ENCODE results near the gene ADISSP. TPM values are rescaled to one million over a fixed set of nuclear protein-coding genes. Genes with fewer than 3 reads are reported as not detected.

The ADISSP gene
- total RNA-seq, 1 donor from 2014 or later: 10.3 TPM

DNA sequence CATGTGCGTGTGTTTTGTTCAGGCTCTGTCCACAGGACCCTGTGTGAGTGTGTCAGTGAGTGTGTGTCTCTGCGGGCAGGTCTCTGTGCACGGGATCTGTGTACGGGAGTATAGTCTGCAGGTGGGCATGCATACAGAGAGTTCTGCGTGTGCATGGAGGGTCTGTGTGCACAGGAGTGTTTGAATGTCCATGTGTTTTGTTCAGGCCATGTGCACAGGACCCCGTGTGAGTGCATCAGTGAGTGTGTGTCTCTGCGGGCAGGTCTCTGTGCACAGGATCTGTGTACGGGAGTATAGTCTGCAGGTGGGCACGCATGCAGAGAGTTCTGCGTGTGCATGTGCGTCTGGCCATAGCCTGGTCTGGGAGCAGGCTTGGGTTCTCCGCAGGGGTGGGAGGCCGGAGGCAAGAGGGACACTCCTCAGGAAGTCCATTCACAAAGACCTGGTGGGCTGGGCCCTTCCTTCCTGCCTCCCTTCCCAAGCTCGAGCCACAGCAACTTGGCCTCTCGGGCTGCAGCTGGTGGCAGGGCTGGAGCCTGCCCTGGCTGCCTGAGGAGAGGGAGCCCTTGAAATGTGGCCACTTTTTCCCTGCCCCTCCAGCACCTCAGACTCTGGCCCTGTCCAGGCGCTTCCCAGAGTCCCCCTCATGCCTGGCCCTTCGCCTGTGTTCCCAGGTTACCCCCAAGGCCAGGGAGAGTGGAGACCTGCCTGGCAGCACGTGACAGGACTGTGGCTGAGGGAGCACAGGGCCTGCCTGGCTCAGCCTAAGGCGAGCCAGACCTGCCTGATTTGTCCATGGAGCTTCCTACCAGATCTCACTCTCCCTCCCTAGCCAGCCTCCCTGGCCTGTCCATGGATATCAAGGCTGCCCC is 28.3 kb downstream of the ADISSP start:
- DNase-seq (ENCODE audit: low read depth in 2 of 2): peak; percentile 55 to 78

DNA sequence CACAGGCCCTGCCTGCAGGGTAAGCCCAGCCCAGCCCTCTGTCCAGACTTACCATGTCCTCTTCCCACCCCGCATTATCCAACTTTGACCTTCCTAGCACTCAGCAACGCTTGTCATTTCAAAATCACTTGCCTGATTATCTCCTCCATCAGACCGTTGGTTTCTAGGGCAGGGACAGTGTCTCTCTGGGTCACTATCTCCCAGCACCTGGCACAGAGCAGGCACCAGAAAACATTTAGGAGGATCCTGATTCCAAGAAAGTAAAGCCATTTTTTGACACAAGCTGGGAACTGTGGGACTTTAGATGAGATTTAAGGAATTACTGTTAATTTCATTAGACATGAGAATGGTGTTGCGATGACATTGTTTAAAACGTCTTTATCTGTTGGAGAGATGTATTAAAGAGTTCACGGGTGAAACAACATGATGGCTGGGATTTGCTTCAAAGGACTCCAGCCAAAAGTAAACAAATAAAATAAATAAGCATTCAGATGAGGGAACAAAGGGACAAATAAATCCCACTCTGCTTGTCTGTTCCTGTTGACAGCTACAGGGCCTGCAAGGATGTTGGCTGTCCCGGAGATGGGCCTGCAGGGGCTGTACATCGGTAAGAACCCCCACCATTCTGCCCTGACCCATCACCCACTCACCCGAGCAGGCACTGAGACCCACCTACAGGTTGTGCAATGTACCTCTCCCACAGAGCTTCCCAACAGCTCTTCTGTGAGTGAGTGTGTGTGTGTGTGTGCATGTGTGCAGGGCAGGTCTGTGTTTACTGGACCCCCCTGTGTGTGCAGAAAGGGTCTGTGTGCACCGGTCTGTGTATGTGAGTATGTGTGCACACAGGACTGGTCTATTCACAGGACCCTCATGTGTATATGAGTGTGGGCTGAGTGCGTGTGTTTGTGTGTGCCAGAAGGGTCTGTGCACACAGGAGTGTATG is 29.2 kb downstream of the ADISSP start:
- no peak for DNase-seq (ENCODE audit: low read depth in 2 of 2)

DNA sequence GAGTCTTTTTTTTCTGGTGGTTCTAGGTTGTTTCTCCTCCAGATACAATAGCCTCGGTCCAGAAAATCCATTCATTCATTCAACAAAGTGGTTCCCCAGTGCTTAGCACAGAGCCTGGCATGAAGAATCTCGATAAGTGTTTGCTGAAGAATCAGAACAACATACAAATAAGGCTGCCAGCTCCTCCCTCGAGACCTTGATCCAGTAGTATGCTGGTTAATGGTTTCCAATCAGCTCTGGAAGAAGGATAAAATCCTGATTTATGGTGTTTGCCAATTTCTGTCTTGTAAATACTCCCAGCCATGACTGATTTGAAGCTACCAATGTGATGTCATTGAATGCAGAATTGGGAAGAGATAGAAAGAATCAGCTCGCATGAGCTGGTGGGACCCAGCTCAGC is 31.8 kb downstream of the ADISSP start:
- no peak for DNase-seq (ENCODE audit: low read depth in 2 of 2)

- DNase-seq (ENCODE audit: low read depth in 2 of 2): peak in 1 of 2 donors; percentile 26
These were observed 33.3 kb downstream of the ADISSP start for GRCh38 chr20:3734111-3734843.

GRCh38 chr20:3733119-3733995 is 34.2 kb downstream of the ADISSP start:
- no peak for DNase-seq (ENCODE audit: low read depth in 2 of 2)

DNA sequence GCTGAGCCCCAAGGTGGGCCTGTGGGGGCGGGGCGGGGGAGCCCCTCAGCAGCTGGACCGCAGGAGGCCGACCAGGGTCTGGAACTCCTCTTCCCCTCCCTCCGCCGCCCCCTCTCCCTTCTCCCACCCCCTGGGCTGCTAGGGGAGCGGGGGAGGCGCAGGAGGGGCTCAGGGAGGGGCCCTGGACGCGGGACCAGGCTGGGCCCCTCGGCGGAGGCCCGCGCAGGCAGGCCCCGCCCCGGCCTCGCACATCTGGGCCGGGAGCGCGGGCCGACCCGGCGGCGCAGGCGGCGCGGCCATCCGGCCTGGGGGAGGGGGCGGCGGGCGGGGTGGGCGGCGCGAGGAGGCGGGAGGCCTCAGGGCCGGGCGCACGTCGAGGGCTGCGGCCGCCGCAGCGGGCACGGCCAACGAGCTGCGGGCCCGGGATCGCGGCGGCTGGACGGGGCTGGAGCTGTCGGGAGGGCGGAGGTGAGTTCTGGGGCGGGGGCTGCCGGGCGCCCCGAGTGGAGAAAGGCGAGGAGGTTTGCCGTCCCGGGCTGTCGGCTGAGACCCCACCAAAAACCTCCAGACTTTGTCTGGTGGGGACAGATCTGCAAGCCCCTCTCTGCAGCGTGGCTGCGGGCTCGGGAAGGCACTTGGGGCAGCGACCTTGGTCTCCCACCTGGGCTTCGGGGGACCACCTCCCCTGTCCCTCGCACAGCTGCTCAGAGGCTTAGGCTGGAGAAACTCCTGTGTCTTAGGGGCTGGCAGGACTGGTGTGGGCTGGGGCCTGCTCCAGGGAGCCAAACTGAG is 35.0 kb downstream of the ADISSP start, which contains the start of gene HSPA12B:
Gene HSPA12B (plus strand): TSS at position 359 of the 792 bp plus-strand sequence. CDS start 5,990 bp downstream, outside the sequence.
- DNase-seq (ENCODE audit: low read depth in 2 of 2): peak; percentile 36 to 41

DNA sequence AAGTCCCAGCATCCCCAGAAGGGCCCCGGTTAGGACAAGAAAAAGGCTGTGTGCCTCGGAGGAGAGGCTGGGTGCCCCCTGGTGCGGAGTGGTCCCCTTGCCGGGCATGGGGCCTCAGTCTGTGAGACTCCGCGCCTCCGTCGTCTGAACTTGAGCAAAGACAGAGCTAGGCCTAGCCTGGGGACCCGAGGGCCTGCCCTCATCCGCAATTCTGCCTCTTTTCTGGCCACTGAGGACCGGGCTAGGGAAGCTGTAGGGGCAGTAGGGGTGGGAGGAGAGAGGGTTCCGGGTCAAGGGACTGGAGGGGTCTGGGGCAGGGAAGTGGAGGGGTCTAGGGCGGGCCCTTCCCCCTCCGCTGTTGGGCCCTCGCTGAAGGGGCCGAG is 35.6 kb downstream of the ADISSP start:
- no peak for DNase-seq (ENCODE audit: low read depth in 2 of 2)

DNA sequence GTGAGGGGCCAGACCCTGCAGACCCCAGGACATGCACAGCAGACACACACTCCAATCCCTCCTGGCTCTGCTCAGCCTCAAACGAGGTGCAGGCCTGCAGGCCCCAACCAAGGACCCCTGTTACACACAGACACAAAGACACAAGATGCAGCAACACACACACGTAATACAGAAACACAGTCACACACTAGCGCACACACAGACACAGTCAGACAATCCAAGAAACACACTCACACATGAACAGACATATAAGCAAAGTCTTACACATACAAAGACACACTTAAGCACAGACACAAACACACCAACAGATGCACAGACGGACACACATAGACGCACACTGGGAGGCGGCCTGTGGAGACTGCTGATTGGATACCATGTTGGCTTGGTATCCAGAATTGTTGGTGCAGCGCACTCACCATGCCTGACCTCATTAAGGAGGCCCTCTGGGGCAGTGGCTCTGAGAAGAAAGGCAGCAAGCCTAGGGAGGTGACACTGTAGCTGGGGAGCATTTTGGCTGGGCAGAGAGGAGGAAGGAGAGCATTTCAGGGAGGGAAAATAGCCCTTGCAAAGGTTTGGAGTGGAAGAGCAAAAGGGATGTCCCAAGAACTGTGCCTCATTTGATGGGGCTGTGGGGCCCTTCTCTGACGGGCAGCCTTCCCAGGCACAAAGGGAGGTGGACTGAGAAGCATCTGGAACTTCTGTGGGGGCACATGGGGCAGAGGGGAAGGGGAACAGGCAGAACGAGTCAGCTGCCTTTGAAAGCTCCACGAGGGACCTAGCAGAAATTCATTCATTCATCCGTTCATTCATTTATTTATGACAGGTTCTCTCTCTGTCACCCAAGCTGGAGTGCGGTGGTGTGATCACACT is 36.5 kb downstream of the ADISSP start:
- no peak for DNase-seq (ENCODE audit: low read depth in 2 of 2)

- peak in 1 of 2 donors; percentile 25 for DNase-seq (ENCODE audit: low read depth in 2 of 2)
These were observed 37.6 kb downstream of the ADISSP start for GRCh38 chr20:3729811-3730540.

DNA sequence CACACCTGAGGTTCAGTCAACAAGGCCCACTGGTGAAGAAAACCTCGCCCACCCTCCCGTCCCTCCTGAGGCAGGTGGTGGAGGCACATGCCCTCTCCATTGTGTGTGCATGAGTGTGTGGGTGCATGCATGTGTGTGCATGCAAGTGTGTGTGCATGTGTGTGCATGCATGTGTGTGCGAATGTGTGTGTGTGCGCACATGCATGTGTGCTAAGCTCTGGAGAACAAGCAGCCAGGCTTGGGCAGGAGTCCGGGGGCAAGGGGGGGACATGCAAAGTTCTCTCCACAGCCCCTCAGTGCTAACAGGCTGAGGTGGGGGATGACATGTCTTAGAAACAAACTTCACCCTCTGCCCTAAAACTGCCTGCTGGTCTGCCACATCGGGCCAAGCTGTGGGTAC is 38.2 kb downstream of the ADISSP start:
- no peak for DNase-seq (ENCODE audit: low read depth in 2 of 2)

DNA sequence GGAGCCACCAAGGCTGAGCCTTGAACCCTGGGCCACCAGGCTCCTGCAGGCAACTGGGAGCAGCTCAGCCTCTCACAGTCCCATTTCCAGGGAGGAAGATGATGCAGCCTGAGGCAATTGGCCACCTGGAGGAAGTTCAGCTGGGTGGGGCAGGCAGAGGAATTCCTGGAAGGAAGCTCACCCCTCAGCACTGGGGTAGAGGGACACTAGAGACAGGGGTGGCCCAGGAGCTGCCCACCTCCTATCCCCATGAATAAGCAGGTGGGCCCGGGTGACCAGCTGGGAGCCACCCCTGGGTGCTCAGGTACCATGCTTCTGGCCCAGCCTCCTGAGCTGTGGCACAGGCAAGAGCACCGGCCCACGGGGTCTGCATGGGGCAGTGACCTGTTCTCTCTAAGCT is 38.7 kb downstream of the ADISSP start:
- no peak for DNase-seq (ENCODE audit: low read depth in 2 of 2)

GRCh38 chr20:3728354-3728753 is 39.2 kb downstream of the ADISSP start:
- DNase-seq (ENCODE audit: low read depth in 2 of 2): no peak

DNA sequence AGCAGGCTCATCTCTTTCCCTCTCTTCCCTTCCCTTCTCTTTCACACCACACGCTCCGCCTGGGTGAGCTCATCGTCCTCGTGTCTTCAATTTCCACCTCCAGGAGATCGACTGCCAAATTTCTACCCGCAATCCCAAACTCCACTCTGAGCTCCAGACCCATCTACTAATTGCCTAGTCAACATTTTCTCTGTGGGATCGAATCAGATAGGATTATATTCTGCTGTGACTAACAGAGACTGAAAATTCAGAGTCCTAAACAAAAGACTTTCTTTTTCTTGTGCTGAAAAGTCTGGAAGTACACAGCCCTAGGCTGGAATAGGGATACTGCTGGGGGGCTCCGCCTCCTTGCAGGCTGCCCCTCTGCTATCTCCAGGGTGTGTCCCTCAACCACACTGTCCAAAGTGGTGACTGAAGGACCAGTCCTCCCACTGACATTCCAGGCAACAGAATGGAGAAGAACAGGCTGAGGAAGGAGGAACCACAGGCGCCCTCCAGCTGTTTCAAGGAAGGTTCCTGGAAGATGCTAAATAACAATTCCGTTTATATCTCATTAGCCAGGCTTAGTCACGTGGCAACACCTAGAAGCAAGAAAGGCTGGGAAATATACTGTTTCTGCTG is 40.0 kb downstream of the ADISSP start:
- no peak for DNase-seq (ENCODE audit: low read depth in 2 of 2)

GRCh38 chr20:3724356-3724755 is 43.2 kb downstream of the ADISSP start:
- no peak for DNase-seq (ENCODE audit: low read depth in 2 of 2)

DNA sequence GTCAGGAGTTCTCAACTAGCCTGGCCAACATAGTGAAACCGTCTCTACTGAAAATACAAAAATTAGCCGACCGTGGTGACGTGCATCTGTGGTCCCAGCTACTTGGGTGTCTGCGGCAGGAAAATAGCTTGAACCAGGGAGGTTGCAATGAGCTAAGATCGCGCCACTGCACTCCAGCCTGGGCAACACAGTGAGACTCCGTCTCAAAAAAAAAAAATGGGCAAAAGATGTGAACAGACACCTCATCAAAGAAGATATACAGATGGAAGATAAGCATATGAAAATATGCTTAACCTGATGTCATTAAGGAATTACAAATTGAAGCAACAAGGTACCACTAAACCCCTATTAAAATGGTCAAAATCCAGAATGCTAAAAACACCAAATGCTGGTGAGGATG is 44.3 kb downstream of the ADISSP start:
- DNase-seq (ENCODE audit: low read depth in 2 of 2): no peak

DNA sequence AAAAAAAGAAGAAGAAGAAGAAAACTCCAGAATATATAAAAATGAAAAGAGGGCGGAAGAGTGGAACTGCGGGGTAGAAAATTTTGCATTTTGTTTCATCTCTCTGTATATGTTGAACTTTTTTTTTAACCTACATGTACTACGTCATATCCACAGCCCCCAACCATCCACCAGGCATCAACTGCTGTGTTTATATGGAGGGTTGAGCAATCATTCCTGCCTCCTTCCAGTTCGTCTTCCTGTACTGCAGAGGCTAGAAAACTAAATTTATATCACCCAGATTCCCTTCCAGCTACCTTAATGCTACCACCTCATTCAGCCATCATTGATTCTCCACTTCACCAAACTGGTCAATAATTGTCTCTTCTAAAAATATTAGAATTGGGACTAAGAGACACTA is 45.6 kb downstream of the ADISSP start:
- no peak for DNase-seq (ENCODE audit: low read depth in 2 of 2)

GRCh38 chr20:3720626-3721025 is 46.9 kb downstream of the ADISSP start:
- DNase-seq (ENCODE audit: low read depth in 2 of 2): no peak

DNA sequence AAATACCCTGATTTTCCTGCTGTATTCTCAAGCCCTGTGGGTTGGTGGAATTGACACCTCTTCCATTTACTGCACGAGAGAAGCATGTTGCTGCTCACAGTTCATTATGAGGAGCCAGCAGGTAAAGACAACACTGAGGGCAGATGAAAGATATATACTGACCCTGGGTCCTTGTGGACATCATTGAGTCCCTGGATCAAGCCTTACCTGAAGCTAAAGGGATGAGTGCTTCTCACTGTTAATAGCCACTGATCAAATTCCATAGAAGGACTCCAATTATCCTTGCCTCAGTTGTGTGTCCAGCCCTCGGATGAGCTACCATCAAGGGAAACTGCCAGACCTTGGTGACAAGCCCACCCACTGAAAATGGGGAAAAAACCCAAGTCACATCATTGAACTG is 47.5 kb downstream of the ADISSP start:
- DNase-seq (ENCODE audit: low read depth in 2 of 2): no peak
